ENCODE measurements around the gene CCDC40. TPM values are rescaled to one million over a fixed set of nuclear protein-coding genes. Genes with fewer than 3 reads are reported as not detected.

Gene CCDC40
- total RNA-seq, 1 experiment from 2014 or later: 11.3 TPM

- Histone ChIP-seq H3K27me3 (no peaks in the 10 kb centered on the region), H3K27ac (no peak overlapping the region), H3K9me3 (replicated peaks) (no peaks in the 10 kb centered on the region), H3K4me3 (no peak overlapping the region), H3K36me3 (no peaks in the 10 kb centered on the region), H3K4me1 (peaks cover 22% of the 10 kb centered on the region)
- no peak for DNase-seq
Observed at GRCh38 chr17:79994602-79995001, 41.8 kb upstream of the CCDC40 start.

DNA sequence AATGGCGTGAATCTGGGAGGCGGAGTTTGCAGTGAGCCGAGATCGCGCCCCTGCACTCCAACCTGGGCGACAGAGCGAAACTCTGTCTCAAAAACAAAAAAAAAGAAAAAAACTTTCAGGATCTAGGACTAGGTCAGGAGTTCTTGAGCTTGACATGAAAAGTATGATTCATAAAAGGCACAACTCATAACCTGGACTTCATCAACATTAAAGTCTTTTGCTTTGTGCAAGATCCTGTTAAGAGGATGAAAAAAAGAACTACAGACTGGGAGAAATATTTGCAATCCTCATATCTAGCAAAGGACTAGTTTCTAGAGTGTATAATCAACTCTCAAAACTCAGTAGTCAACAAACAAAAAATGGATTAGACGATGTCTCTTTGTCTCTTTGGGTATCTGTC is 40.7 kb upstream of the CCDC40 start:
- no peak overlapping the region for H3K4me3 ChIP-seq
- peaks cover 6% of the 10 kb centered on the region; the same call in 1 of the 2 replicates for H3K36me3 ChIP-seq
- peaks cover 22% of the 10 kb centered on the region for H3K4me1 ChIP-seq
- H3K27me3 ChIP-seq: no peaks in the 10 kb centered on the region
- DNase-seq: no peak
- H3K9me3 ChIP-seq (replicated peaks): no peaks in the 10 kb centered on the region
- no peak overlapping the region for H3K27ac ChIP-seq

GRCh38 chr17:79996291-79996690 is 40.2 kb upstream of the CCDC40 start:
- no peaks in the 10 kb centered on the region for H3K27me3 ChIP-seq
- peaks cover 10% of the 10 kb centered on the region; the same call in 1 of the 2 replicates for H3K36me3 ChIP-seq
- H3K4me1 ChIP-seq: peaks cover 22% of the 10 kb centered on the region
- H3K27ac ChIP-seq: no peak overlapping the region
- H3K9me3 ChIP-seq (replicated peaks): no peaks in the 10 kb centered on the region
- DNase-seq: no peak
- H3K4me3 ChIP-seq: no peak overlapping the region

DNA sequence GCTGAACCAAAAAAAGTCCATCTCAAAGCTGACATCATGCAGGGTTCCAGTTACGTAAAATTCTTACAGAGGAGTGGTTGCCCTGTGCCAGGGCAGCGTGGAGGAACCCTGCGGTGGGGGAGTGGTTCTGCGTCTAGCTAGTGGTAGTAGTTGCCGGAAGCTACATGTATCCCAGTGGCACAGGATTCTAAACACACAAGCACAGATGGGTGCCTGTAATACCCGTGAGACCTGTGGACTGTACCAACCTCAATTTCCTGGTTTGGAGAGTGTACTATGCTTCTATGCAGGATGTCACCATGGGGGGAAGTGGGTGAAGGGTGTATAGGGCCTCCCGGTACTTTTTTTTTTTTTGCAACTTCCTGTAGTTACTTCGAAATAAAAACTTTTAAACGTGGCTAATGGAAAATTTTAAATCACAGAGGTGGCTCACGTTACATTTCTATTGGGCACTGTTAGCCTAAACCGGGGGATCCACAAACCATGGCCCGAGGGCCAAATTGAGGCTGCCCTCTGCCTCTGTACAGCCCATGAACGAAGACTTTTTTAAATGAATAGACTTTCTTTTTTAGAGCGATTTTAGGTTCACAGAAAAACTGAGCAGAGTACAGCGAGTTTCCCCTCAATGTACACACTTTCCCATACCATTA is 39.3 kb upstream of the CCDC40 start:
- Histone ChIP-seq H3K9me3 (replicated peaks) (no peaks in the 10 kb centered on the region), H3K27me3 (no peaks in the 10 kb centered on the region), H3K27ac (no peak overlapping the region), H3K36me3 (peaks cover 14% of the 10 kb centered on the region; the same call in 1 of the 2 replicates), H3K4me1 (peaks cover 22% of the 10 kb centered on the region), H3K4me3 (no peak overlapping the region)
- no peak for DNase-seq

GRCh38 chr17:80000136-80000535 is 36.3 kb upstream of the CCDC40 start:
- Histone ChIP-seq H3K36me3 (peaks cover 21% of the 10 kb centered on the region; the same call in 1 of the 2 replicates), H3K9me3 (replicated peaks) (no peaks in the 10 kb centered on the region)
- DNase-seq: no peak

GRCh38 chr17:80000981-80001775 is 35.3 kb upstream of the CCDC40 start:
- Histone ChIP-seq H3K36me3 (peaks cover 21% of the 10 kb centered on the region; the same call in 1 of the 2 replicates), H3K4me3 (no peak overlapping the region), H3K27ac (no peak overlapping the region), H3K9me3 (replicated peaks) (no peaks in the 10 kb centered on the region), H3K27me3 (no peaks in the 10 kb centered on the region), H3K4me1 (no peaks in the 10 kb centered on the region)
- no peak for DNase-seq

More at GRCh38 chr17:80000136-80000535, 36.3 kb upstream of the CCDC40 start:
- no peaks in the 10 kb centered on the region for H3K4me1 ChIP-seq
- H3K27me3 ChIP-seq: no peaks in the 10 kb centered on the region
- H3K4me3 ChIP-seq: no peak overlapping the region
- no peak overlapping the region for H3K27ac ChIP-seq

DNA sequence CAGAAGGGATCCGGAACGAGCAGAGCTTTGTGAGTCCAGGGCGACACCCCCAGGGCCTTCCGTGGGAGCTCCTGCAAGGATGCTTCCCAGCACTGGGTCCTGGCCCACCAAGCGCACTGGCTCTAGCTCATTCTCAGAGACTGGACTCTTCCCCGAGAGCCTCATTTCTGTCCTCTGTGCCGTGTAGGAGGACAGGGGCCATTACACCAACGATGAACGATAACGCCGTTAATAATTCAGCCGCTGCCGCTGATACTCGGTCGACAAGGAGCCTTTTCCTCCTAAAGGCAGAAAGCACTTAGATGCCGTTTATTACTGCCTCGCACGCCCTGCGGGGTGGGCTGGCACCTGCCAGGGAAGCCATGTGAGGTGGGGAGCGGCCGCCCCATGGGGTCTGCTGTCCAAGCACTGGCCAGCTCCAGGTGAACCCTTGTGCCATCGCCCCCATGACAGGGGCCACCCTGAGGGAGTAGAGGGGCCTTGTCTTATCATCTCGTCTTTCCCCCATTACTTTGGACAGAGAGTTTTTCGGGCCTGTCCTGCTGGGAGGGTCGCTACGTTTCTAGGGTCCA is 34.3 kb upstream of the CCDC40 start:
- no peaks in the 10 kb centered on the region for H3K4me1 ChIP-seq
- no peaks in the 10 kb centered on the region for H3K9me3 ChIP-seq (replicated peaks)
- DNase-seq: no peak
- H3K27ac ChIP-seq: no peak overlapping the region
- no peak overlapping the region for H3K4me3 ChIP-seq
- H3K36me3 ChIP-seq: peaks cover 21% of the 10 kb centered on the region; the same call in 1 of the 2 replicates
- H3K27me3 ChIP-seq: no peaks in the 10 kb centered on the region

- Histone ChIP-seq H3K4me3 (no peak overlapping the region), H3K36me3 (peaks cover 21% of the 10 kb centered on the region; the same call in 1 of the 2 replicates), H3K27ac (no peak overlapping the region), H3K4me1 (no peaks in the 10 kb centered on the region), H3K27me3 (no peaks in the 10 kb centered on the region), H3K9me3 (replicated peaks) (no peaks in the 10 kb centered on the region)
- no peak for DNase-seq
Observed at GRCh38 chr17:80002690-80003490, 33.6 kb upstream of the CCDC40 start.

- Histone ChIP-seq H3K27ac (no peak overlapping the region), H3K27me3 (no peaks in the 10 kb centered on the region), H3K9me3 (replicated peaks) (no peaks in the 10 kb centered on the region), H3K36me3 (peaks cover 21% of the 10 kb centered on the region; the same call in 1 of the 2 replicates), H3K4me1 (no peaks in the 10 kb centered on the region; the same call in 1 of the 2 replicates), H3K4me3 (no peak overlapping the region)
- DNase-seq: no peak
Observed at GRCh38 chr17:80003969-80004368, 32.5 kb upstream of the CCDC40 start.

GRCh38 chr17:80005360-80006338 is 30.8 kb upstream of the CCDC40 start:
- H3K4me1 ChIP-seq: no peaks in the 10 kb centered on the region; the same call in 1 of the 2 replicates
- no peaks in the 10 kb centered on the region for H3K27me3 ChIP-seq
- no peak overlapping the region for H3K4me3 ChIP-seq
- DNase-seq: peak; percentile 68 to 85
- H3K27ac ChIP-seq: no peak overlapping the region
- peaks cover 15% of the 10 kb centered on the region; the same call in 1 of the 2 replicates for H3K36me3 ChIP-seq
- no peaks in the 10 kb centered on the region for H3K9me3 ChIP-seq (replicated peaks)

DNA sequence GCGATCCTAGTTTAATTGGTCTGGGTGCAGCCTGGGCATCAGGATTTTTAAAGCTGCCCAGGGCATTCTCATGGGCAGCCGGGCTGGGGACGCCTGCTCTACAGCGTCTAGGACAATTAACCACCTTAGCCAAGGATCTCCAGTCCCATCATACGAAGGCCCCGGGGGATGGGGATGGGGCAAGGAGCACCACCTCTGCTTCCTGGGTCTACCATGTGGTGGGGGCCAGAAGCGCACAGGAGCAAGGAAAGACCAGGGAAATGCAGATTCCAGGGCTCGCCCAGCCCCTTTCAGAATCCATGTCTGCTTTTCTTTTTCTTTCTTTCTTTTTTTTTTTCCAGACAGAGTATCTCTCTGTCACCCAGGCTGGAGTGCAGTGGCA is 30.1 kb upstream of the CCDC40 start:
- Histone ChIP-seq H3K9me3 (replicated peaks) (no peaks in the 10 kb centered on the region), H3K36me3 (peaks cover 10% of the 10 kb centered on the region; the same call in 1 of the 2 replicates), H3K27ac (no peak overlapping the region), H3K4me3 (no peak overlapping the region), H3K4me1 (no peaks in the 10 kb centered on the region; the same call in 1 of the 2 replicates), H3K27me3 (no peaks in the 10 kb centered on the region)
- no peak for DNase-seq

DNA sequence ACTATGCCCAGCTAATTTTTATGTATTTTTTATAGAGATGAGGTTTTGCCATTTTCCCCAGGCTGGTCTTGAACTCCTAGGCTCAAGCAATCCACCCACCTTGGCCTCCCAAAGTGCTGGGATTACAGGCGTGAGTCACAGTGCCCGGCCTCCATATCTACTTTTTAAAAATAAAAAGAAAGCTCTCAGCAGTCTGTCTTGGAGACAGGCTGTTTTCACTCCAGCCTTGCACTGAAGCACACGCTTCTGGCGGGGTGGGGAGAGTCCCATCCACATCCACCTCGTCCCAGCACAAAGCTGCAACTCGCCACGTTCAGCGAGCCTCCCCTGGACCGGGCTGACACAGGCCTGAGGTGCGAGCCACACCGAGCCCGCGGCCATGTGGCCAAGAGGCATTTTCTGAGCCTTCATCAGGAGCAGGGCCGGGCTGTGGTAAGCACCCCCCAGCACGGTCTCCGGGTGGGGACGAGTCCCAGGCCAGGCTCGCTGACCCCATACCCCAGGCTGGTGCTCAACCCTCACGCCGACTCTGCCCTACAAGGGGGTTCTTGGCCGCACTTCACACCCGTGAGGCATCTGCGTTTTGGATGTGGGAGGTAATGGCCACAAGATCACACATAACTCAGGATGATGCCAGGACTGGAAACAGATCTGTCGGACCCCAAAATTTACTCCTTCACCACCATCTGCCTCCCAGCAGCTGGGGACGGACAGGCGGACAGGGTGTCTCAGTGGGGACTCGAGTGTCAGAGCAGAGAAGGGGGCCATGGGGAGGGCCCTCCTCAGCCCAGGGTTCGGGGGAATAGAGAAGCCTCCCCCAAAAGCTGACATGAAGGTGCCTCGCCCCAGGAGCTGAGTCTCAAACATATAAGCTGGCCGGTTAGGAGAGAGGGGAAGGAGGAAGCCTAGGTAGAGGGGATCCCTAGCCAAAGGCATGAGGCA is 29.4 kb upstream of the CCDC40 start:
- H3K36me3 ChIP-seq: peaks cover 8% of the 10 kb centered on the region
- no peak for DNase-seq
- H3K27ac ChIP-seq: no peak overlapping the region
- no peak overlapping the region for H3K4me3 ChIP-seq
- no peaks in the 10 kb centered on the region for H3K27me3 ChIP-seq
- no peaks in the 10 kb centered on the region; the same call in 1 of the 2 replicates for H3K4me1 ChIP-seq
- H3K9me3 ChIP-seq (replicated peaks): no peaks in the 10 kb centered on the region

All from SJCRH30 (cell line).